GM19239 (cell line): Measurements from ENCODE around the gene CCDC181.
"Not testable (repeated sequence)": the region's sequence is repeated elsewhere in the genome, so short reads cannot be mapped to it uniquely, and the experiment has no call there.

ENCODE experiments used
- DNase-seq: peaks from one replicate; pipeline ENCODE4 v3.0.0; 2011; ENCODE audit warnings: low spot score; ENCODE audit not compliant: insufficient read length
- FAIRE-seq: peaks from 2 replicates; lab custom pipeline; 2011; peaks lifted over from hg19 to GRCh38; lab: Jason Lieb, UNC

The CCDC181 gene

GRCh38 chr1:169408340-169408739 is 18.9 kb downstream of the CCDC181 start:
- not testable (repeated sequence) for FAIRE-seq, DNase-seq

GRCh38 chr1:169402578-169402977 is 24.7 kb downstream of the CCDC181 start:
- FAIRE-seq, DNase-seq: not testable (repeated sequence)

- FAIRE-seq: no peak
- no peak for DNase-seq
These were observed 31.3 kb downstream of the CCDC181 start for GRCh38 chr1:169395955-169396354.

GRCh38 chr1:169392406-169392805 is 34.9 kb downstream of the CCDC181 start:
- no peak for DNase-seq
- FAIRE-seq: no peak

GRCh38 chr1:169390303-169390702 is 37.0 kb downstream of the CCDC181 start:
- DNase-seq: no peak
- FAIRE-seq: no peak

GRCh38 chr1:169387399-169387798 is 39.9 kb downstream of the CCDC181 start:
- DNase-seq (no peak), FAIRE-seq (no peak)

- FAIRE-seq (peak; percentile 66), DNase-seq (no peak)
These were observed 43.8 kb downstream of the CCDC181 start for GRCh38 chr1:169383449-169383848.

- FAIRE-seq (no peak), DNase-seq (no peak)
These were observed 46.1 kb downstream of the CCDC181 start for GRCh38 chr1:169381162-169381561.

GRCh38 chr1:169371404-169371803 is 55.9 kb downstream of the CCDC181 start:
- FAIRE-seq (peak; percentile 51), DNase-seq (no peak)

GRCh38 chr1:169368406-169368769 is 58.9 kb downstream of the CCDC181 start:
- DNase-seq: no peak
- no peak for FAIRE-seq

GRCh38 chr1:169367686-169368405 is 59.4 kb downstream of the CCDC181 start, which contains the start of the genes BLZF1 and NME7:
Gene BLZF1, plus strand, starts transcription at chr1:169368195. Its CDS starts 1,328 bp downstream, at chr1:169369523.
Gene NME7, minus strand, starts transcription at chr1:169367797. Its CDS starts 87 bp downstream, at chr1:169367710.
- peak; percentile 54 for DNase-seq
- FAIRE-seq: peak; percentile 99

- DNase-seq: no peak
- FAIRE-seq: no peak
These were observed 60.1 kb downstream of the CCDC181 start for GRCh38 chr1:169367096-169367685.

- FAIRE-seq (no peak), DNase-seq (no peak)
These were observed 62.3 kb downstream of the CCDC181 start for GRCh38 chr1:169364948-169365347.

GRCh38 chr1:169363046-169363730 is 64.1 kb downstream of the CCDC181 start:
- DNase-seq: no peak
- no peak for FAIRE-seq

- DNase-seq (no peak), FAIRE-seq (no peak)
These were observed 66.0 kb downstream of the CCDC181 start for GRCh38 chr1:169361281-169361680.

- FAIRE-seq (no peak), DNase-seq (no peak)
These were observed 66.9 kb downstream of the CCDC181 start for GRCh38 chr1:169360415-169360814.

GRCh38 chr1:169348383-169349036 is 78.8 kb downstream of the CCDC181 start:
- FAIRE-seq: peak; percentile 75
- DNase-seq: no peak

GRCh38 chr1:169347688-169348382 is 79.4 kb downstream of the CCDC181 start:
- FAIRE-seq (no peak), DNase-seq (no peak)

- no peak for DNase-seq
- no peak for FAIRE-seq
These were observed 81.2 kb downstream of the CCDC181 start for GRCh38 chr1:169346036-169346589.

- no peak for DNase-seq
- no peak for FAIRE-seq
These were observed 81.8 kb downstream of the CCDC181 start for GRCh38 chr1:169345511-169345910.
